Measurements from ENCODE around the gene ARSJ.

The ARSJ gene

DNA sequence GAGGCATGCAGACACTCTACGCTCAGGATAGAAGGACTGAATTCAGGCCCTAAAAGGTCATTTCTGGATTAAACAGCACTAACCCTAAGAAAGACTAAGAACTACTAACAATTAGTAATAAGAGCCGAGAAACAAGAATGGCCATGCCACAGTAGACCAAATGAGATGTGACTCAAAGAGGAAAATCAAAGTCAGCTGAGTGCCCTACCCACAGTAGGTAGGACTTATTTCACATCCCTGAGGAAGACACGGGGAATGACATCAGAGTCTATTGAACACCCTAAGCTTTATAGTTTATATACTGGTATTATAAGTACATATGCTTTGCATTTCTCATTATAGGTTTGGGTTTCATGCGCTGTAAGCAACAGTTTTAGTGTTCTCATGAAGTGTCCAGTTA lies 2.7 kb upstream of the ARSJ start:
- no peak for DNase-seq

DNA sequence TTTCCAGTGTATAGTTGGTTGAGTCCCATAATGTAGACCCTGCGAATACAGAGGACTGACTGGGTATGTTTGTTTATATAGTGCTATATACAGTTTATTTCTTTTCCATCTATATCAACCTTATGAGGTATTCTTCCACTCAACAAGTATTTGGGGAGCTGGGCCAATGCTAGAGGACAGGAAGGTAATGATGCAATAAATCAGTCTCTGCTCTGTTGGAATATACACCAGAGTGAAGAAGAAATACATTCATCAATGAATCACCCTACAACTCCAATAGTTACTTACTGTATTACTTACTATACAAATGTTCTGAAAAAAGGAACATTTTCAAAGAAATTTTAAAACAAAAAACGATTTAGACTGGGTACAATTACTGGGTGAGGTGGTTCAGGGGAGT lies 2.1 kb upstream of the ARSJ start:
- no peak for DNase-seq

DNA sequence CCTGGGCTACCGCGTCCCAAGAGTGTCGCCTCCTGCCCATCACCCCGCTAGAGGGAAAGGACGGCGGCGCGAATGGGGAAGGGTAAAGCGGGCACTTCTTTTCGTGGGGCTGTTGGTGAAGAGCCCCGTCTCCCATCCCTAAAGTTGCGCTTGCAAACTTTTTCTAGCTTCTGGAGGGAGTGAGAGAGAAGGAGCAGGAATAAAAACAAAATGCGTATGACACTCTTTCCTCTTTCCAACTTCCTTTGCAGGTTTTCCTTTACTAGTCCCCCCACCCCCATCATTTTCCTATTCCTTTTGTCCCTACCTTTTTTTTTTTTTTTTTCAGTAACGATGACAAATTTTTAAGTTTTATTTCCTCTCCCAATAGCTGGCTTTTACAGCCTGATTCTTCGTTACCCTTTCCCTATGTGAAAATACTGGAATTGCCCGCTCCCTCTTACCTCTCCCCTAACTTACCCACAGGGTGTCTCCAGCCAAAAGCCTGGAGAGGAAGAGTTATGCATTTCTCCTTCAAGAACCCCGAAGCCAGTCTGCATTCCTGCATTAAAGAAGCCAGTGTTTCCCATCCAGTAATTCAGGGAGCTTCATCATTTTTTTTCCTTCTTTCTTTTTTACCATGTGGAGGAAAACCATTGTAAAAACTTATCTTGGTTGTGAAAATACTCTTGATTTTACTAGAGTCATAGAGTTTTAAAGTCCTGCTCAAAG lies 613 bp upstream of the ARSJ start:
- DNase-seq, result peak; percentile 66

DNA sequence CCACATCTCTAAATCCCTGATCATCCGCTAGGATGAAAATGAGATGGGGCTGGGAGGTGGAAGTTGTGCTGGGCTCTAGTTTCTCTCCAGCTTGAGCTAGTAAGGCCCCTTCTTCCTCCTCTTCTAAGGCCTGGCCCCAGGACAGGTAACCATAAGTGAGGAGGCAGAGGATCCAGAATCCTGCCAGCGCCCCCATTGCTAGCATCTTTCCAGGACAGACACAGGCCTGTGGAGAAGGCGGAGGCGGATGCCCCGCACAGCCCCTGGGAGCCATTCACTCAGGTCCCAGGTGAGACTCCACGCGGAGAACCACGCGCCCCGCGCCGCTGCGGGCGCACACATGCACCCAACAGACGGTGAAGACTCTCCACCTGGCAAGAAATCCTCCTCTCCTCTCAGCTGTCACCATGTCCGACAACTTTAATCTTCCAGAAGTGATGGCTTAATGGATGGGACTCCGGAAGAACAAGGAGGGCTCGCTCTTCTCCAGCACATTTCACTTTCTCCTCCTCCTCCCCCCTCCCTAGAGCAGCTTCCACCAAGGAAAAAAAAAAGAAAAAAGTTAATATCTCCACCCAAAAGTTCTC lies 793 bp downstream of the ARSJ start:
- DNase-seq, result peak; percentile 59

DNA sequence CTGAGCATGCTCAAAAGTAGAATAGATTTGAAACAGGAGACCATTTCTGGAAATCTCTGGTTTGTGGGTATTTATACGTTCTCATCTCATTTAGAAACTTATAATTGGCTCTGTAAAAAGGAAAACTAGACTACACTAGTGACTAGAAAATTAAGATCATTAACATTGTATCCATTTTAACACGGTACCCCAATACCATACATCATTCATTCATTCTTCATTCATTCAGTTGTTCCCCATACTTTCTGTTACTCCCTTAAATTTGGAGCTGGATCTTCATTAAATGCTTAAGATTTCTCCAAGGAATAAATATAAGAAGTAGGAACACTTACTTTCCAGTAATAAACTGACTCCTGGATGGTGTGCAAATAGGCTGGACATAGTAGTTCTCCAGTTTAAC lies 1.3 kb downstream of the ARSJ start:
- no peak for DNase-seq

DNA sequence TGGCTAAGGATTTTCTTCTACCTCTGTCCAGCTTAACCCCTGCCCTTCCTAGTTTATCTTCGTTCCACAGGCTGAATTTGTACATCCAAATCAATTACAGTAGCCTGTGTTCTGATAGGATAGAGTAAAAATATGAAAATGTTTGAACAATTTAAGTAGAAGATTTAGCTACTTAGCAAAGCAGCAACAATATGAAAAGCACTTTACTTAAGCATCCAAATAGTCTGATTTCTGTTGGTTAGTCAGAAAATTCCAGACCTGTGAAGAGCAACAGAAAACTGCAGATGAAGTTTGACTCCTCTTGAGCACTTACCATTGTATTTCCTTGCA lies 2.0 kb downstream of the ARSJ start:
- peak; percentile 55 for DNase-seq

DNA sequence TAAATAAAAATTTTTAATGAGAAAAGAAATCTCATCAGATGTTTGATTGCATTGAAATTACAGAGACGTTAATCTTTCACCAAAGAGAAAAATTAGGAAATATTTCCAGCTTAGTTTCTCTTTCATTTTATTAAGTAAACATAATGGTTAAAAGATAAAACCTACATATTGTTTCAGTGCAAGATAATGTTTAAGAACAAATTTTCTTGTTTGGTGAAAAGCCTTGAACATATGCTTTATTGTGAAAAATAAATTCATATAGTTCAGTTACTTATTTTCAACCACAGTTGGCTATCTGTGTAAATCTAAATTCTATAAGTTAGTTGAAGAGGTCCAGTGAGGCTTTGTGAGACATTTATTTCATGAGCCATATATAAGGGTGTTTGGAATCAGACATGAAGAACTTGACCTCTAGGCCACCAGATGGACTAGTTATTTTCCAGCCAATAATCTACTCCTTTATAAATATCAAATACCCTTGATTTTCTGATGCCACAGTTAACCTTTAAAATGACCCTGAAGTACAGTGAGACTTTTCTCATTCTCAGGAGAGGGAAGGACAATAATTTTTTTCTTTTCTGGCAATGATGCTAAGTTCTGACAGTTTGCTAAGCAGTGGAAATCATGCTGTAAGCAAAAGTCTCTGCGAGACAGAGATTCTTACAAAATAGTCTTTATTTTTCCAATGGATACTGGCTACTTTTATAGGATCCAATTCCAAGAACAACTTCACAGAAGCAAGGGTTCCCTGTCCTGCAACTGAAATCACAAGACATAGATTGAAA lies 2.5 kb downstream of the ARSJ start:
- DNase-seq, result no peak

DNA sequence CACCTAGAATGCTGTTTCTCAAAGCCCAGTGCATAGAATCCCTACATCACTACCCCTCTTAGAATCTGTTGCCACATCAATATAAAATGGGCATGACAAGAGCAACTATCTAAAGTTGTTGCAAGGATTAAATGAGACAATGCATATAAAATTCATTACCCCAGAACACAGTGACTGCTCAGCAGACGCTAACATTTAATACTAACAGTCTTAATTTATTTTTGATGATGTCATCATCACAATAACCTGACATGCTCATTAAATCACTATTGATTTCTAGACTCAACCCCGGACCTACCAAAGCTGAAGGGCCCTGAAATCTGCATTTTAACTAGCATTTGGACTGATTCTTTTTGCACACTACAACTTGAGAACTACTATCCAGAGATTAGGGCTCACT lies 3.9 kb downstream of the ARSJ start:
- DNase-seq, result no peak

DNA sequence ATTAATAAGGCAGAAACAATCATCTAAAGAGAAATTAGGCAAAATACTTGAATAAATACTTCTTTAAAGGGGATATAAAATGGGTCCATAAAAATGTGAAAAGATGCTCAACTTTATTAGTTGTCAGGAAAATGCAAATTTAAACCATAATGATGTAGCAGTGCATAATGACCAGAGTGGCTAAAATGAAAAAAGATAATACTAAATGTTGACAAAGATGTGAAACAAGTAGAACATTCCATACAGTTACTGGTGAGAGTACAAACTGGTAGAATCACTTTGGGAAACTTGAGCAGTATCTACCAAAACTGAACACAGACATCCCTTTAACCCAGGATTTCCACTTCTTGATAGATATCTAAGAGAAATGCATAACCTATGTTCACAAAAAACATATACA lies 5.0 kb downstream of the ARSJ start:
- DNase-seq, result no peak

DNA sequence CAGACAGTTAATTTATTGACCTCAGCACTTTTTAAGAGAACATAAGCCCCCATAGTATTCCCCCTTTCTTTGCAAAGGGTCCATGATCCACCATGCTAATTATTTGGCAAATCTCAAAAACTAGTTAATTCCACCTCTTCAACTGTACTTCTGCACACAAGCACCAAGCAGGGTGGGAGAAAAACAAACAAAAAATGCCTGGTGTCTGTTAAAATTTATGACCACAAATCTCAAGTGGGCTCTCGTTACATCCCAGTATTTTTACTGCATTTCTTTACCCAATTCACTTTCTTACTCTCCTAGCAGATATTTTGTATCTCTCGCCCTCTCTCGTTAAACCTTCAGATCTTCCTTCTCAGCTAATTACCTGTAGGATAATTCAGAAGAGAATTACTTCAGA lies 6.1 kb downstream of the ARSJ start:
- no peak for DNase-seq

DNA sequence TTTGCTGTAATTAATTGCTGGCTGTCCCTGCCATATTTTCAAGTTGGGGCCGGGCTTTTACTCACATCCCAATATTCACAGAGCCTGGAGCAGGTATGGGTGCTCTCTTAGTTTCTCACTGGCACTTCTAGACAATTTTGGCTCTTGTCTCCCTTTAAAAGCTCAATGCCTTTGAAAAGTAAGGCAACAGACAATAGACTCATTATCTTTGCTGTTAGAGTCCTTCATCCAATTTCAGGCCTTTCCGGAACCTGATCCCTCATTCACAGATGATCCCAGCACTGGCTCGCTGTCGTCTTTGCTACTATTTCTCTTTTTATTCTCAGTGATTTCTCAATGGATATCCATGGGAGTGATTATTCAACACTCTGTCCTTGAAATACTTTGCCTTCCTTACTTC lies 6.7 kb downstream of the ARSJ start:
- no peak for DNase-seq

DNA sequence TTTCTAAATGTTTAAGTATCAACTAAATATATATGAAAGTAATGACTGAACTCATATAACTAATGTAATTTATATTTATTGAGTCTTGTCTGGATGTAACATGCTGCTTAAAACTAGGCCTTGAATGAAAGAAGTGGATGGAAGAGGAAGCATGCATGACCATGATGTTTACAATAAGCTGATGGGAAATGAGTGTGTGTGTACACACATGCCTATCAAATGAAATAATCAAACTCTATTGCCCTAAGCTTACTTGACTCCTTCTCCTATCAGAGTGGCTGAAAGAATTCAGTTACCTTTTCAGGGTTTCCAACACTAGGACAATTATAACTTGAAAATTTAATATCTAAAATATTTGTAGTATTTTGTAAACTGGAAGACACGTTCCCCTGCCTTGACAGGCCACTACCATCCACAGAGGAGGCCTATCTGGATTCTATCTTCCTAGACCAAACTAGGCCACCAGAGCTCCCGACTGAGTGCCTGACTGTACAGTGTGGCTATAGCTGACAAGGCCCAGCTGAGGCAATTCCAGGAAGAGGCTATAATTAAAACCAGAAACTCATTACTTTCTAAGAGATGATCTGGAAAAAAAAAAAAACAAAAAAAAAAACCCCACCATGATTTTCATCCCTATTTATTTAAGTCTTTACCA lies 7.6 kb downstream of the ARSJ start:
- no peak for DNase-seq

DNA sequence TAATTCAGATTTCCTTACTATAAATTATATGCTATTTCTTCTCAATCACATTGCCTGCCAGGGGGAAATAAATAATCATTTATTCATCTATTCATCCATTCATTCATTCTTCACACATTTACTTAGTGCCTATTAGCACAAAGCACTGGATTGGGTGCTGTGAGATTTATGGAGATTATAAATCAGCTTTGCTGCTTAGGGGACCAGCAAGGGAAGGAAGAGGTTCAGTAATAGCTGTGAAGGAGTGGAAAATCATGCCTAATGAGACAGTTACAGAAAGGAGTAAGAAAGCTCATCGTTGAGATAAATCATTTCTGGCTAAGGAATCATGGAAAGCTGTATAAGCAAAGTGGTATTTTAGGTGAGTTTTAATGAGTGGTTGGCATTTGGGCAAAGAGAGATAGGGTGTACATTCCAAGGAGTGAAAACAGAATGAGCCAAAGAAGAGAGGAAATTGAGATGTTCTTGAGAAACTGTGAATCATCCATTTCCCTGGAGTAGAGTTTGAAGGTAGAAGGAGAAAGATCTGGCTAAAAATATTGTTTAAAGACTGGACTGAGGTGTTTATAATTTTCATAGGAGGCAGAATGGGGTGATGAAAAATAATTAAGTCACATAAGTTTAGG lies 9.6 kb downstream of the ARSJ start:
- DNase-seq, result no peak

DNA sequence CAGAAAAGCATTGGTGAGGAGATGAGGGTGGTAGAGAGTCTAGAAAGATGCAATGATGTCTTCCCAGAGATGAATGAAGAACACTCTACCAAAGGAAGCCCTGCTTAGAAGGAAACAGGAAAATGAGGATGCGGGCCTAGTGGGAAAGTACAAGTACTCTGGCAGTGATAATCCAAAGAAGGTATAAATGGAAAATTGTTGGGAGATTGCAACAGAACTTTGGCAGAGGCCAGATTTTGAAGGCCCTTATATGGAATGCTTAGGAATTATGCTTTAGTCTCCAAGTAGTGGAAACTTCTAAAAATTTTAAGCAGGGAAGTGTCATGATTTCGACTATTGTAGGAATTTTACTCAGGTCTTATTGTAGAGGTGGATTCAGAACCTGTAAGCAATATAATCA lies 11.0 kb downstream of the ARSJ start:
- DNase-seq, result no peak

DNA sequence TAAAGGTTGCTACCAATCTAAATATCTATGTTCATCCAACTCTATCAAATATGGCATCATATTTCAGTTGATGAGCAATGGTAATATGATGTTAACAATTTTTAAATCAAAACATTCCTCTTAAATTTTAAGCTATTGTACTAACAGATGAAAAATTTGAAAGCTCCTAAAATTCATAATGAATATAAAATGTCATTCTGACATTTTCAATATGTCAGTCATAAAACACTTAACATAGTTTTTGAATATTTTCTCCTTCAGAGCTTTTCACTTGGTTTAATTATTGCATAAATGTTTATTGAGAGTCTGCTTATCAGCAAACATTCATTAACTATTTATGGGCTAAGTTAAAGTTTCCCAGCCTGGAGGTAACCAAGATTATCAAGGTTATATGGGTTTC lies 11.8 kb downstream of the ARSJ start:
- no peak for DNase-seq

DNA sequence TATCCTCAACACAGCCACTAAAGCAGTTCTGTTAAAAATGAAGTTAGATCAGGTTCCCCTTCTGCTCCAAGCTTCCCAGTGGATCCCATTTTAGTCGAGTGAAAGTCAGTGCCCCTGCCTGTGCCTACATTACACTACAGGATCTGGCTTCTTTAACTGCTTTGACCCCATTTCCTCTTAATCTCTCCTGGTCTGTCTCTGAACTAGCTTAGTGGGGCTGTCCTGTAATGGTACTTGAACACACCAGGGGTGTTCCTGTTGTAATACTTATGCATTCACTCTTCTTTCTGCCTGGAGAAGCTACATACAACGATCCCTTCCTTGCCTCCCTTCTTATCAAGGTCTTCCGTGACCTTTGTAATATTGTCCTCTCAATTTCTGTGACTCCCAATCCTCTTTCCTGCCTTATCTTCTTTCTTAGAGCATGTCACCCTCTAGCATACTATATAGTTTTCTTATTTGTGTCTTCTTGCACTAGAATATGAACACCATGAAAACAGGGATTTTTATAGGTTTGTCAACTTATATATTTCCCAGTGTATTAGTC lies 16.7 kb downstream of the ARSJ start:
- DNase-seq, result no peak

DNA sequence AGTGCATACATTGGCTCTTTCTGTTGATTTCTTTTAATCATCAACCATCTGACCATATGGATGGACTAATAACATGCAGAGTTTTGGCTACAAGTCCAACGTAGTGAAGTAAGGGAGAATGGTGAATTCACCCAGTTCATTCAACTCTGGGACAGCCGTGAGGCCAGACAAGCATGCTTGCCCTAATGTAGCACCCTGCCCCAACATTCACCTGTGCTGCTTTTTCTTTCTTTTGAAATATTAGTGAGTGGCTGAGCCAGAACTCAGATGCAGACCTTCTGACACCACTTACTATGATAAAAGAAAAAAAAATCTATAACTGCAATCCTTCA lies 17.5 kb downstream of the ARSJ start:
- no peak for DNase-seq

DNA sequence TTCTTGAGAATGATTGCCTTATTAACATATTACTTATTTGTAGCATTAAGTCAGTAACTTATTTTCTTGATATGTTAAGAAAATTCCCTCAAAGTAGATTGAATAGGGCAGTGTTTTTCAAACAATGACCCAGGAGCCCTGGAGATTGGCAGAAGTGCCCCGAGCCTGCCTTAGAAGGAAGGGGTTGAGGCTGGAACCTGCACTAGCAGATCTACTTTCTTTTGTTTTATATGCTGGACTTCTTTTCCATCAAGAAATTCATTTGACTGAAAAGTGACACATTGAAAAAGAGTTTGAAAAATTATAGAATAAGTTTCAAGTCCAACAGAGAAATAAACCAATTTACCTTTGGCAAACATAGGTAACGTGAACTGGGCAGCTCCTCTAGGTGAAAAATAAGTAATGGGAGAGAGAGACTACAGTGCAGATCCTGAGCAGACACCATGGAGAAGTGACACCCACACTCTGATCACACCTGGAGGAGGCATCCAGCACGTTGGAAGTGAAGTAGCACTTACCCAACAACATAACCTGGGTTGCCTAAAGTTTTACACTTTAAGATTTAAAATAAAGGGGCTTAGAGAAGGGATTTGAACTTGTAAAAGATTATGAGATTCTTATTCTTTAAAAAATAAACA lies 18.6 kb downstream of the ARSJ start:
- no peak for DNase-seq

DNA sequence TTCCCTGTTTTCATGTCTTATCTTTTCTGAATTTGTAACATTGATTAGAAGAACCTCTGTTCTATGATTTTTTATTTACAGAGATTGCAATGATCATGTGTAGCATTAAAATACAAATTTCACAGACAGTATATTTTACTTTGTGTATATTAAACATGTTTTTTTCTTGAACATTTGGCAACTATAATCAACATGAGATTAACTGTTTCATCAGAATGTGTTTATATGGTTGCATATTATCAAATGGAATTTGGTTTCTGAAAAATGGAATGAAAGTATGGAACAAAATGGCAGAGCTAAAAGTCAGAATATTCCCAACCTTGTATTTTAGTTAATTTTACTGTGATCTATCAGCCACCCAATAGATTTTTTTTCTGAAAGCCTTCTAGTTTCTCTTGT lies 19.9 kb downstream of the ARSJ start:
- no peak for DNase-seq

DNA sequence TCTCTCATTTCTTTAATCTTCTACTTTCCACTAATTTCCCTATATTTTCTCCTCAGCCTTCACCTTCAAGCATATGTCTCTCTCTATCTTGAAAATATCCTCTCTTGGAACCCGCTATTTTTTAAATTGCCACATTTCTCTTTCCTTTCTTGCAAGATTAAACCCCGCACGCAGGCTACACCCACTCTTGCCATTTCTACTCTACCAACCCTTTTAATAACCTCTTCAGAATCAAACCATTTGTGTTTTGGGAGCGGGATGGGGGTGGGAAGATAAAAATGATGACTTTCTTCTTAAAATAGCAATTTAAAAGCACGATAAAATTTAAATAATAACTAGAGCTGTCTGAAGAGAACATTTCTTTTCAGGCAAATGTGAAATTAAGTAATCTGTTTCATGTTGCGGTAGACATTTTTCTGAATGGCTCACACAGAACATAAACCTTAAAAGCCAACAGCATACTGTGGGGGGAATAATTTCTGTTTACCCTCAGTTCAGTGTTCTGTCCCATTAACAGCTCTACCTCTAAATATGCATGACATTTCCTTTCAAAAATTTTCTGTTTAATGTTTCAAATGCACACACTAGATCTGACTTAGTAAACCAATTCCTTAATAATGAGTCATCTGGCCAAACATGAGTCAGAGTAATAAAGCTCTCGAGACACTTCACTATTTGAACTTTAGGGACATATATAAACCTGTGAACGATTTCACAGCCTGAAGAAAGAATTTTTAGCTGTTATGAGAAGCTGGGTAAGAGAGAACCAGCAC lies 20.5 kb downstream of the ARSJ start:
- peak; percentile 96 for DNase-seq

DNA sequence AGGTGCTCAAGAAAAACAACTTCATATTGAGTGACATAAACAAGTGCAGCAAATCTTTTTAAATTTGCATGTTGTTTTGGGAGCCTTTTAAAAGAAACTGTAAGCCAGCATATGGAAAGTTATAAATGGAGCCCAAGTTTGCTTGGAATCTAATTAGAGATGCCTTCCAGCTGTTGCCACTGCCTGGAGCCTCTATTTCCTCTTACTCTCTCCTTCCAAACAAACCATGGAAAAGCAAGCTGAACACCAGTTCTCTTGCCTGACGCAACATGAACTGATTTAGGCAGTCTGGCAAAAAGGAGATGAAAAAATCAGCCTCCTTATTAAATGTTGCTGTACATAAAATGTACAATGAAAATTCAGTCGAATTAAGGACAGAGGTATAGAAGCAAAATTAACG lies 21.5 kb downstream of the ARSJ start:
- DNase-seq, result no peak

DNA sequence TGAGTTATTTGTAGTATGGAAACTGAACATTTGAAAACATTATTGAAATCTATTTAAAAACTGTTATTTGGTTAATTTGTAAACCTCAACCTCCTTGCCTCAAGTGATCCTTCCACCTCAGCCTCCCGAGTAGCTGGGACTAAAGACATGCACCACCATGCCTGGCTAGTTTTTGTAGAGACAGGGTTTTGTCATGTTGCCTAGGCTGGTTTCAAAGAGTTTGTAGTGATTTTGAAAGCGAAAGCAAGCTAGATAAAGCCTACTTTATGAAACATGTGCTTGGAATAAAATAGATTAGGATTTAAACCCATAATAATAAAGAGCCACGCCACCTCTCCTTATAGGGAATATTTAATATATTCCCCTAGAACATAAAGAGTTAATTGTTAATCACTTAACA lies 23.5 kb downstream of the ARSJ start:
- DNase-seq, result no peak
